Measurements from ENCODE around the gene FAM13A. TPM values are rescaled to one million over a fixed set of nuclear protein-coding genes. Genes with fewer than 3 reads are reported as not detected.

The FAM13A gene
- total and polyA plus RNA-seq, 2 donors (not counting 1 experiment from before 2014, with no cell fraction given), result 0.51 to 2.1 TPM

- Histone ChIP-seq H3K4me3 (ENCODE audit: control extremely low read depth in 1 of 5, extremely low read depth in 1 of 5, insufficient read depth in 1 of 5, low read depth in 2 of 5, low read length in 4 of 5) (no peak overlapping the region), H3K27ac (ENCODE audit: low read length in 2 of 2) (no peak overlapping the region), H3K4me2 (replicated peaks; ENCODE audit: low read depth, low read length, poor library complexity, severe bottlenecking) (no peak overlapping the region), H3K4me1 (ENCODE audit: control insufficient read depth in 2 of 2, insufficient read depth in 2 of 2, low read length in 2 of 2) (no peaks in the 10 kb centered on the region), H4K20me1 (ENCODE audit: control insufficient read depth, insufficient read depth, low read length, poor library complexity, severe bottlenecking) (no peaks in the 10 kb centered on the region), H3K79me2 (ENCODE audit: control insufficient read depth, insufficient read depth, low read length) (no peaks in the 10 kb centered on the region), H3K27me3 (replicated peaks in 1 of 4; ENCODE audit: control extremely low read depth in 1 of 4, control insufficient read depth in 3 of 4, insufficient read depth in 4 of 4, low read length in 3 of 4) (no peaks in the 10 kb centered on the region), H2AFZ (ENCODE audit: insufficient read depth, low read depth, low read length, poor library complexity, severe bottlenecking) (no peak overlapping the region), H3K9me3 (ENCODE audit: control extremely low read depth in 1 of 3, control insufficient read depth in 2 of 3, insufficient read depth in 1 of 3, low read length in 2 of 3) (peaks cover 0 to 1% (median 0%) of the 10 kb centered on the region in 3 donors), H3K9ac (ENCODE audit: low read length) (no peak overlapping the region), H3K36me3 (replicated peaks in 1 of 2; ENCODE audit: control extremely low read depth in 1 of 2, control insufficient read depth in 1 of 2, extremely low read depth in 1 of 2, insufficient read depth in 2 of 2, low read length in 1 of 2) (peaks cover 28 to 65% of the 10 kb centered on the region in 2 experiments)
- 96% methylated on average over 8 of the region's 9 CpGs for WGBS (ENCODE audit: insufficient coverage)
- H3K4me1 Mint-ChIP-seq, result no peaks in the 10 kb centered on the region
- no peaks in the 10 kb centered on the region for H3K27me3 Mint-ChIP-seq
- H3K9me3 Mint-ChIP-seq (ENCODE audit: insufficient read depth), result peaks cover 5% of the 10 kb centered on the region
- ChIA-PET POLR2A (no interaction called here), CTCF (no interaction called here)
- no peak overlapping the region for H3K4me3 Mint-ChIP-seq
- TF ChIP-seq CTCF (IDR thresholded peaks at IDR 0.05), result no peak
- TF ChIP-seq EZH2 (IDR thresholded peaks at IDR 0.05; ENCODE audit: borderline replicate concordance, insufficient read depth, low read depth, low read length, poor library complexity, severe bottlenecking), result no peak
- no peak for DNase-seq
- no peak for ATAC-seq (ENCODE audit: low read depth)
- H3K27ac Mint-ChIP-seq, result no peak overlapping the region
- intact Hi-C loops (cut with micrococcal nuclease), result no loop called here
Observed at GRCh38 chr4:88706574-88706973, 350.4 kb downstream of the FAM13A start.

- H3K4me3 Mint-ChIP-seq, result no peak overlapping the region
- Histone ChIP-seq H3K36me3 (replicated peaks in 1 of 2; ENCODE audit: control extremely low read depth in 1 of 2, control insufficient read depth in 1 of 2, extremely low read depth in 1 of 2, insufficient read depth in 2 of 2, low read length in 1 of 2) (peaks cover 27 to 64% of the 10 kb centered on the region in 2 experiments), H3K4me3 (ENCODE audit: control extremely low read depth in 1 of 5, extremely low read depth in 1 of 5, insufficient read depth in 1 of 5, low read depth in 2 of 5, low read length in 4 of 5) (no peak overlapping the region), H3K9me3 (ENCODE audit: control extremely low read depth in 1 of 3, control insufficient read depth in 2 of 3, insufficient read depth in 1 of 3, low read length in 2 of 3) (no peaks in the 10 kb centered on the region), H3K79me2 (ENCODE audit: control insufficient read depth, insufficient read depth, low read length) (no peaks in the 10 kb centered on the region), H3K4me2 (replicated peaks; ENCODE audit: low read depth, low read length, poor library complexity, severe bottlenecking) (no peak overlapping the region), H3K4me1 (ENCODE audit: control insufficient read depth in 2 of 2, insufficient read depth in 2 of 2, low read length in 2 of 2) (no peaks in the 10 kb centered on the region), H2AFZ (ENCODE audit: insufficient read depth, low read depth, low read length, poor library complexity, severe bottlenecking) (no peak overlapping the region), H4K20me1 (ENCODE audit: control insufficient read depth, insufficient read depth, low read length, poor library complexity, severe bottlenecking) (no peaks in the 10 kb centered on the region), H3K27ac (ENCODE audit: low read length in 2 of 2) (no peak overlapping the region), H3K9ac (ENCODE audit: low read length) (no peak overlapping the region), H3K27me3 (replicated peaks in 1 of 4; ENCODE audit: control extremely low read depth in 1 of 4, control insufficient read depth in 3 of 4, insufficient read depth in 4 of 4, low read length in 3 of 4) (no peaks in the 10 kb centered on the region)
- no peaks in the 10 kb centered on the region for H3K27me3 Mint-ChIP-seq
- TF ChIP-seq EZH2 (IDR thresholded peaks at IDR 0.05; ENCODE audit: borderline replicate concordance, insufficient read depth, low read depth, low read length, poor library complexity, severe bottlenecking) (no peak), CTCF (IDR thresholded peaks at IDR 0.05) (no peak)
- ChIA-PET CTCF (no interaction called here), POLR2A (no interaction called here)
- intact Hi-C loops (cut with micrococcal nuclease), result no loop called here
- peaks cover 3% of the 10 kb centered on the region for H3K9me3 Mint-ChIP-seq (ENCODE audit: insufficient read depth)
- no peak for DNase-seq
- ATAC-seq (ENCODE audit: low read depth), result no peak
- H3K27ac Mint-ChIP-seq, result no peak overlapping the region
- WGBS (ENCODE audit: insufficient coverage), result 97% methylated on average over 3 of the region's 3 CpGs
- no peaks in the 10 kb centered on the region for H3K4me1 Mint-ChIP-seq
Observed at GRCh38 chr4:88705805-88706492, 351.0 kb downstream of the FAM13A start.
